SU-DHL-6 (cell line): ENCODE results near the gene ARL9.

Experiments
- H2AFZ ChIP-seq: fragments of 200-600 bp; sonication (generic); 2 replicates; pipeline ENCODE4 v1.6.1; 2014; ENCODE audit warnings: low read depth, mild to moderate bottlenecking, moderate library complexity, mixed read lengths, antibody characterized with exemption, low read length; ENCODE audit not compliant: severe bottlenecking
- H3F3A ChIP-seq: fragments of 200-600 bp; shearing (Covaris generic); 2 replicates; pipeline ENCODE4 v1.6.0; 2016; ENCODE audit warnings: antibody characterized with exemption, mild to moderate bottlenecking; ENCODE audit not compliant: insufficient read depth
- H3K27ac ChIP-seq: fragments of 200-600 bp; sonication (generic); 2 replicates; pipeline ENCODE4 v1.5.1; 2016; ENCODE audit warnings: low read depth, mild to moderate bottlenecking, low read length, moderate library complexity, mixed read lengths
- H3K27me3 ChIP-seq: fragments of 200-600 bp; sonication (generic), shearing (Covaris generic); 2 replicates; pipeline ENCODE4 v1.6.0; 2014; ENCODE audit warnings: mild to moderate bottlenecking, low read length
- H3K36me3 ChIP-seq: fragments of 200-600 bp; sonication (generic); 2 replicates; pipeline ENCODE4 v1.6.1; 2014; ENCODE audit warnings: mild to moderate bottlenecking, low read length, mixed read lengths
- H3K4me2 ChIP-seq: fragments of 300-600, 200-600 bp; shearing (Covaris generic), sonication (generic); 2 replicates; pipeline ENCODE4 v1.6.0; 2014; ENCODE audit warnings: low read length, low read depth, mild to moderate bottlenecking; ENCODE audit not compliant: poor library complexity, severe bottlenecking
- H3K4me3 ChIP-seq: fragments of 200-600 bp; sonication (generic); 2 replicates; pipeline ENCODE4 v1.5.1; 2014; ENCODE audit warnings: antibody characterized with exemption, low read length, mild to moderate bottlenecking, mixed read lengths; ENCODE audit not compliant: insufficient read depth, poor library complexity, severe bottlenecking
- H3K79me2 ChIP-seq: fragments of 200-600 bp; sonication (generic); 2 replicates; pipeline ENCODE4 v1.6.1; 2014; ENCODE audit warnings: mild to moderate bottlenecking, low read length, moderate library complexity; ENCODE audit not compliant: insufficient read depth
- H3K9ac ChIP-seq: fragments of 200-600 bp; sonication (generic); 2 replicates; pipeline ENCODE4 v1.7.0; 2014; ENCODE audit warnings: mild to moderate bottlenecking, low read length
- H3K9me2 ChIP-seq: fragments of 200-600 bp; sonication (generic); replicated peaks from 2 replicates; pipeline ENCODE4 v1.6.1; 2014; ENCODE audit warnings: low read length; ENCODE audit not compliant: insufficient read depth
- H3K9me3 ChIP-seq: fragments of 200-600 bp; sonication (generic); 2 replicates; pipeline ENCODE4 v1.6.1; 2014; ENCODE audit warnings: low read length, mixed read lengths; ENCODE audit not compliant: insufficient read depth
- H4K20me1 ChIP-seq: fragments of 200-600 bp; sonication (generic); 2 replicates; pipeline ENCODE4 v1.6.1; 2014; ENCODE audit warnings: low read depth, mild to moderate bottlenecking, antibody characterized with exemption, low read length, moderate library complexity, mixed read lengths
- EZH2phosphoT487 ChIP-seq: fragments of 200-600 bp; sonication (generic), shearing (Covaris generic); conservative IDR thresholded peaks from 2 replicates; pipeline ENCODE4 v1.6.1; 2018; ENCODE audit warnings: mild to moderate bottlenecking, antibody characterized with exemption, low read length, moderate library complexity, mixed read lengths
- TF ChIP-seq, protein P1 (sequence below): fragments of 200-600 bp; sonication (generic); IDR thresholded peaks from one replicate; pipeline ENCODE4 v1.5.1; 2017; ENCODE audit warnings: antibody characterized with exemption, mild to moderate bottlenecking, low read length, moderate library complexity; ENCODE audit not compliant: insufficient read depth, poor library complexity, severe bottlenecking

ARL9 gene

DNA sequence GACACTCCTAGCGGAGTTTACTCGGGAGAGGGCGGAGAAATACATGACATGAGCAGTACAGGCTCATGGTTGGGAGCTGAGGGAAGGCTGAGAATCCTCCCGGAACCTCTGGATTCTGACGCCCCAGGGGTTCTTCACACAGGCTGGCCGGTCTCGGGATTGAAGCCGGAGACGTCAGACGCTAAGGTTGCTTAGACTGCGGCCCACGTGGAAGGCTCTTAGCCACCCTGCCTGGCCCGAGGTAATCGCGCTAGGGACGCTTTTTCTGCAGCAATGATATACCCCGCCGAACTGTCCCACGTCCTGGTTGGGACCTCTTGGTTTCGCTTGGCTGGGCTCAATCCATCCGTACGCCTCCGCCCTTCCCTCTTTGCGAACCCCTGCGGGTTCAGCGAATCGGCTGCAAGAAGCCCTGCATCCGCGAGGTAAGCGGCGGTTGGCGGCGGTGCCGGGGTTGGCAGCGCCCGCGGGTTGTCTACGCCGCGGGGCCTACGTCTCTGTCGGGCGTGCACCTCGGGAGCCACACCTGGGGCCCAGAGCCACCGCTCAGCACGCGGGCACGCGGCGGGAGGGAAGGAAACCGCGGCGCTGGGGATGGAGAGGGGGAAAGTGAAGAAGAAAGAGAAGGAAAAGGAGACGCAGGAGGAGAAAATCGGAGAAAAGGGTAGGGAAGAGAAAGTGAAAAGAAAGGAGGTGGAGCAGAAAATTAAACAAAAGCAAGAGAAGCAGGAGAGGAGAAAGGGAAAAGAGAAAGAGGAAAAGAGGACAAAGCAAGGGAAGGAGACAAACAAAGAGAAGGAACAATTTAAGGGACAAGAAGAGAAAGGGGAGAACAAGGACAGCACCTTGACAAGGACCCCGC is at the start of gene ARL9:
TSS of gene ARL9 (plus strand) at position 523 of the 862 bp plus-strand sequence. CDS start at position 595, 72 bp downstream.
- no peaks in the 10 kb centered on the region for H3K9me2 ChIP-seq
- H3K9ac ChIP-seq: no peak within 1 kb of the TSS
- H3K79me2 ChIP-seq: no peaks in the 10 kb centered on the region
- H3K27me3 ChIP-seq: no peaks in the 10 kb centered on the region
- no peak within 1 kb of the TSS for H3K4me3 ChIP-seq
- no peaks in the 10 kb centered on the region for H4K20me1 ChIP-seq
- no peaks in the 10 kb centered on the region for H3K9me3 ChIP-seq
- H3K27ac ChIP-seq: no peak within 1 kb of the TSS
- no peaks in the 10 kb centered on the region for H3K36me3 ChIP-seq
- no peak within 1 kb of the TSS for H2AFZ ChIP-seq
- H3F3A ChIP-seq: no peaks in the 10 kb centered on the region
- no peak for TF ChIP-seq EZH2phosphoT487
- TF ChIP-seq, protein P1, sequence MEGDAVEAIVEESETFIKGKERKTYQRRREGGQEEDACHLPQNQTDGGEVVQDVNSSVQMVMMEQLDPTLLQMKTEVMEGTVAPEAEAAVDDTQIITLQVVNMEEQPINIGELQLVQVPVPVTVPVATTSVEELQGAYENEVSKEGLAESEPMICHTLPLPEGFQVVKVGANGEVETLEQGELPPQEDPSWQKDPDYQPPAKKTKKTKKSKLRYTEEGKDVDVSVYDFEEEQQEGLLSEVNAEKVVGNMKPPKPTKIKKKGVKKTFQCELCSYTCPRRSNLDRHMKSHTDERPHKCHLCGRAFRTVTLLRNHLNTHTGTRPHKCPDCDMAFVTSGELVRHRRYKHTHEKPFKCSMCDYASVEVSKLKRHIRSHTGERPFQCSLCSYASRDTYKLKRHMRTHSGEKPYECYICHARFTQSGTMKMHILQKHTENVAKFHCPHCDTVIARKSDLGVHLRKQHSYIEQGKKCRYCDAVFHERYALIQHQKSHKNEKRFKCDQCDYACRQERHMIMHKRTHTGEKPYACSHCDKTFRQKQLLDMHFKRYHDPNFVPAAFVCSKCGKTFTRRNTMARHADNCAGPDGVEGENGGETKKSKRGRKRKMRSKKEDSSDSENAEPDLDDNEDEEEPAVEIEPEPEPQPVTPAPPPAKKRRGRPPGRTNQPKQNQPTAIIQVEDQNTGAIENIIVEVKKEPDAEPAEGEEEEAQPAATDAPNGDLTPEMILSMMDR: no peak
- no peak within 1 kb of the TSS for H3K4me2 ChIP-seq

DNA sequence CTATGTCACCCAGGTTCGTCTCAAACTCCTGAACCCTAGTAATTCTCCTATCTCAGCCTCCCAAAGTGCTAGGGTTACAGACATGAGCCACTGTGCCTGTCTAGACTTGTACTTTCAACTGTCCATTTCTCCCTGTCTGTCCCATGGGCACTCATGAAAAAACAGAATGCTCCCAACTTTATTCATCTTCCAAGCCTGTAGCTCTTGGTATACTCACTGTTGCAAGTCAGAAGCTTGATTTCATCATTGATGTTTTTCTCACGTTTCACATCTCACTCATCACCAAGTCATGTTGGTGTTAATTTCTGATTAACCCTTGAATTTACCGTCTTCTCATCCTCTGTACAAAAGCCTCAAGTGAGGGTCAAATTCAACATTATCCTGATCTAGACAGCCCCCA is 45.5 kb upstream of the ARL9 start:
- Histone ChIP-seq H4K20me1 (no peaks in the 10 kb centered on the region), H3F3A (peaks cover 21% of the 10 kb centered on the region), H3K9ac (no peak overlapping the region), H3K4me3 (no peak overlapping the region), H3K27me3 (no peaks in the 10 kb centered on the region), H3K9me3 (no peaks in the 10 kb centered on the region), H2AFZ (no peak overlapping the region), H3K27ac (no peak overlapping the region), H3K79me2 (no peaks in the 10 kb centered on the region), H3K4me2 (no peak overlapping the region), H3K36me3 (peaks cover 11% of the 10 kb centered on the region; the same call in 1 of the 2 replicates), H3K9me2 (no peaks in the 10 kb centered on the region)
- TF ChIP-seq, protein P1: no peak
- no peak for TF ChIP-seq EZH2phosphoT487

DNA sequence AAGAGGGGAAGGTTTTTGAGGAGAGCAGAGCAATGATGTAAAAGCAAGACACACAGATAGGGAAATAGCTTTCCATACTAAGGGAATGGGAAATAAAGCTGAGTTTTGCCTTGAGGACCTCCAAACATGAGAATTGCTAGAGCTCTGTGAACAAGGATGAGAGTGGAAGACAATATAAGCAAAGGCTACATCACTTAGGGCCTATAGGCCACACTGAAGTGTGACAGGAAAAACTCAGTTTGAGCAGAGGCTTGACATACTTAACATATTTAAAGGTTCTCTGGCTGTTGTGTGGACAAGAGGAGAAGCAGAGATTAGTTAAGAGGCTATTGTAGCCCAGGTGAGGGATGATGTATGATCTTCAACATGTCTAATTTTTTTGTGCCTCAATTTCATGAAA is 43.4 kb upstream of the ARL9 start:
- Histone ChIP-seq H3K9ac (no peak overlapping the region), H3K79me2 (peaks cover 13% of the 10 kb centered on the region), H3K4me3 (no peak overlapping the region), H3K36me3 (peaks cover 7% of the 10 kb centered on the region; the same call in 1 of the 2 replicates), H2AFZ (no peak overlapping the region), H3K9me3 (no peaks in the 10 kb centered on the region), H4K20me1 (no peaks in the 10 kb centered on the region), H3K9me2 (no peaks in the 10 kb centered on the region), H3K27me3 (no peaks in the 10 kb centered on the region), H3K27ac (no peak overlapping the region), H3F3A (peaks cover 25% of the 10 kb centered on the region), H3K4me2 (no peak overlapping the region)
- TF ChIP-seq, protein P1: no peak
- TF ChIP-seq EZH2phosphoT487: no peak
